SK-N-SH (cell line): ENCODE results near the gene RAPGEF6.

Experiments
- CTCF ChIP-seq: fragments of 200-600 bp; sonication (generic); IDR thresholded peaks from 2 replicates; pipeline ENCODE4 v1.6.1; 2017; ENCODE audit warnings: antibody characterized with exemption, mild to moderate bottlenecking, moderate library complexity
- JUND ChIP-seq: IDR thresholded peaks from 2 replicates; pipeline ENCODE4 v1.4.0; 2012
- POLR2AphosphoS5 ChIP-seq: IDR thresholded peaks from 2 replicates; pipeline ENCODE4 v1.6.1; 2012; ENCODE audit warnings: low read depth, low read length
- TEAD4 ChIP-seq: IDR thresholded peaks from 2 replicates; pipeline ENCODE4 v1.4.0; 2012; ENCODE audit warnings: mild to moderate bottlenecking, borderline replicate concordance; ENCODE audit not compliant: insufficient read depth

GRCh38 chr5:131525805-131526204 lies 109.2 kb downstream of the RAPGEF6 start:
- TF ChIP-seq CTCF (no peak), TEAD4 (no peak), POLR2AphosphoS5 (no peak), JUND (no peak)
